HG03558 (cell line): ENCODE data around the gene MICB.
A peak's percentile ranks its signal among the peaks of the same experiment; 100 is the strongest.
"Not testable (repeated sequence)": the region's sequence is repeated elsewhere in the genome, so short reads cannot be mapped to it uniquely, and the experiment has no call there.

Source experiments
- ATAC-seq: cut with Tn5 transposase; IDR thresholded peaks from one replicate; pipeline ENCODE4 v1.9.1; 2021; ENCODE audit warnings: moderate number of reproducible peaks; ENCODE audit not compliant: unreplicated experiment; ENCODE audit errors: extremely low read depth

Gene MICB

DNA sequence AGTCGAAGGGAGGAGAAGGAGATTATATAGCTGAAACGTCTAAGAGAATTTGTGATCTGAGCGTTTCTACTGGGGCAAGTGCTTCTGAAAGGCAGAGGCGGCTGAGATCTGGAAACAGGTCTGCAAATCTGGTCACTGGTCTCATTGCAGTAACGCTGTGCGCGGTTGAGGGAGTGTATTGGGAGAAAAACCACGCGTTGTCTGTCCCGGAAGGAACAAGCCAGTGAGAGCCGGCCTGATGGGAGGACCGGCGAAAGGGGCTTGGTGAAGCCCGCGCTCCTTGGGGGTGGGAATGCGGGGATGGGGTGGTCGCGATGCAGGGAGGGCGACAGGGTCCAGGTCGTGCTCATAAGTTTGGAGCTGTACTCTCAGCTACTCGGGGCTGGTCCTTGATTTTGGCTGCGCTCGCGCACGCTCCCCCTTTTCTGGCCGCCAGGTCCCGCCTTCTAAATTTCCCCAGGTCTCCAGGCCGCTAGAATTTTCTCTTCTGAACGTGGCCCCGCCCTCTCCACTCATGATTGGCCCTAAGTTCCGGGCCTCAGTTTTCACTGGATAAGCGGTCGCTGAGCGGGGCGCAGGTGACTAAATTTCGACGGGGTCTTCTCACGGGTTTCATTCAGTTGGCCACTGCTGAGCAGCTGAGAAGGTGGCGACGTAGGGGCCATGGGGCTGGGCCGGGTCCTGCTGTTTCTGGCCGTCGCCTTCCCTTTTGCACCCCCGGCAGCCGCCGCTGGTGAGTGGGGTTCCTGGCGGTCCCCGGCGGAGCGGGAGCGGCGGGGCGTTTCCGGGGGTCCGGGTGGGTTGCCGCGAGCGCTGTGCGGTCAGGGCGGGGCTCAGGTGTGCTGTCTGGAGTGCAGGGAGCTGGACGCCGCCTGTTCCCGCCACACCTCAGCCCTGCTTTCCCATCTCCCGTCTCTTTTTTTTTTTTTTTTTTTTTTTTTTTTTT lies at the start of gene MICB:
MICB (plus strand) TSS at position 615 of the 946 bp plus-strand sequence; CDS start at position 664, 49 bp downstream.
- ATAC-seq = no peak

DNA sequence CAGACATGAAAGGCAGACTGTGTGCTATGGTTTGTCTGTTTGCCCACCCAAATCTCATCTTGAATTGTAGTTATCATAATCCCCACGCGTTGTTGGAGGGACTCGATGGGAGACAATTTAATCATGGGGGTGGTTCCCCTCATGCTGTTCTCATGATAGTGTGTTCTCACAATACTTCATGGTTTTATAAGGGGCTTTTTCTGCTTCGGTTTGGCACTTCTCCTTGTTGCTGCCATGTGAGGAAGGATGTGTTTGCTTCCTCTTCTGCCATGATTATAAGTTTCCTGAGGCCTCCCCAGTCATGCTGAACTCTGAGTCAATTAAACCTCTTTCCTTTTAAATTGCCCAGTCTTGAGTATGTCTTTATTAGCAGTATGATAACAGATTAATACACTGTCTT lies 47.2 kb upstream of the MICB start:
- no peak for ATAC-seq

DNA sequence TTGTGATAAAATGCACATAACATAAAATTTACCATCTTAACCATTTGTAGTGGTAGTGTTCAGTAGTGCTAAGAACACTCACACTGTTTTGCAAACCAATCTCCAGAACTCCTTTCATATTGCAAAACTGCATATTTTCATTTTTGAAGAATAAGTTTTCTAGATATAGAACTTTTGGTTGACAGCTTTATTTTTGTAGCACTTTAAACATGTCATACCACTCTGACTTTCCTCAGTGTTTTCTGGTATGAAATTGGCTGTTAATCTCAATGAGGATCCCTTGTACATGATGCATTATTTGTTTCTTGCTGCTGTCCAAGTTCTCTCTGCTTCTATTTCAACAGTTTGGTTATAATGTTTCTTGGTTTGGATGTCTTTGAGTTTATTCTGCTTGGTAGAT lies 45.1 kb upstream of the MICB start:
- no peak for ATAC-seq

DNA sequence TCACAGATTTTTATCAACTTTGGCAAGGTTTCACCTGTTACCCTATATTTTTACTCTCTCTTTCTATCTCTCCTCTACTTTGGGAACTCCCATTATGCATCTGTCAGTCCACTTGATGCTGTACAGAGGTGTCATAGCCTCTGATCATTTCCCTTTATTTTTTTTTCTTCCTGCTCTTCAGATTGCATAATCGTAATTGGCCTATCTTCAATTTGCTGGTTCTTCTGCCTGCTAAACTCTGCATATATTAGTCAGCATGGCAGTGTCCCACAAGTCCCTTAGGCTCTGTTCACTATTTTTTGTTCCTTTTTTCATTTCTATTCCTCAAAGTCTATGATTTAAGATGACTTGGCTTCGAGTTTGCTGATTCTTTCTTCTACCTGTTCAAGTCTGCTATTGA lies 44.7 kb upstream of the MICB start:
- ATAC-seq = no peak

DNA sequence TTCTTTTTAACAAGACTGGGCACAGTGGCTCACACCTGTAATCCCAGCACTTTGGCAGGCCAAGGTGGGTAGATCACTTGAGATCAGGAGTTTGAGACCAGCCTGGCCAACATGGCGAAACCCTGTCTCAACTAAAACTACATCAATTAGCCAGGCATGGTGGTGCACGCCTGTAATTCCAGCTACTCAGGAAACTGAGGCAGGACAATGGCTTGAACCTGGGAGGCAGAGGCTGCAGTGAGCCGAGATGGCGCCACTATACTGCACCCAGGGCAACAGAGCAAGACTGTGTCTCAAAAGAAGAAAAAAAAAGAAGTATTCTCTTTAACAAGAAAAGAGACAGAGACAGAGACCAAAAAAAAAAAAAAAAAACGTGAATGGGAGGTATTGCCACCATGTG lies 38.1 kb upstream of the MICB start:
- ATAC-seq = not testable (repeated sequence)

DNA sequence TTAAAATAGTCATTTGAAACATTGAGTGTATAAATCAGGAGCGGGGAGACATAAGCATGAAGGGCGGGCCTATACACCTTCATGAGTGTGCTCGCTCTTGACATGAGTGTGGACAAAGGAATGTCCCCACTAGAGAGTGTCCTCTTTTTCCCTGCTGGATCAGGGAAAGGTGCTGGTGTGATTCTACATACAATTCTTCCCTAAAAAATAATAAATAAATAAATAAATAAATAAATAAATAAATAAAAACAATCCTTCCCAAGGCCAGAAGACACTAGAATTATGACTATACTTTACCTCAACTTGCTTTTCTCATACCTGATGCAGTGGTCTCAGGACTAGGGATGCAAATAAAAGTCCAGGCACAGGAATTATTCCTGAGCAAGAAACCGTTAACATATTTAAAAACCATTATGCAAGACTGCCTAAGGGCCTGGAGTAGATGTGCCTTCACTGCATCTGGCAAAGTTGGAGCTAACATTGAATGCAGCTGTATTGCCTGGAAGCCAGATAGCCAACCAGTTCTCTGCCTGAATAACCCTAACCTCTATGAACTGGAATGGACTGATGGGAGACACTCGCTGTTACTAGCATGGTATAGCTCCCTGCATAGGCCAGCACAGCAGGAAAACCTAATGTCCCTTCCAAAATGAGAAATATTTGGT lies 37.5 kb upstream of the MICB start:
- ATAC-seq = no peak

DNA sequence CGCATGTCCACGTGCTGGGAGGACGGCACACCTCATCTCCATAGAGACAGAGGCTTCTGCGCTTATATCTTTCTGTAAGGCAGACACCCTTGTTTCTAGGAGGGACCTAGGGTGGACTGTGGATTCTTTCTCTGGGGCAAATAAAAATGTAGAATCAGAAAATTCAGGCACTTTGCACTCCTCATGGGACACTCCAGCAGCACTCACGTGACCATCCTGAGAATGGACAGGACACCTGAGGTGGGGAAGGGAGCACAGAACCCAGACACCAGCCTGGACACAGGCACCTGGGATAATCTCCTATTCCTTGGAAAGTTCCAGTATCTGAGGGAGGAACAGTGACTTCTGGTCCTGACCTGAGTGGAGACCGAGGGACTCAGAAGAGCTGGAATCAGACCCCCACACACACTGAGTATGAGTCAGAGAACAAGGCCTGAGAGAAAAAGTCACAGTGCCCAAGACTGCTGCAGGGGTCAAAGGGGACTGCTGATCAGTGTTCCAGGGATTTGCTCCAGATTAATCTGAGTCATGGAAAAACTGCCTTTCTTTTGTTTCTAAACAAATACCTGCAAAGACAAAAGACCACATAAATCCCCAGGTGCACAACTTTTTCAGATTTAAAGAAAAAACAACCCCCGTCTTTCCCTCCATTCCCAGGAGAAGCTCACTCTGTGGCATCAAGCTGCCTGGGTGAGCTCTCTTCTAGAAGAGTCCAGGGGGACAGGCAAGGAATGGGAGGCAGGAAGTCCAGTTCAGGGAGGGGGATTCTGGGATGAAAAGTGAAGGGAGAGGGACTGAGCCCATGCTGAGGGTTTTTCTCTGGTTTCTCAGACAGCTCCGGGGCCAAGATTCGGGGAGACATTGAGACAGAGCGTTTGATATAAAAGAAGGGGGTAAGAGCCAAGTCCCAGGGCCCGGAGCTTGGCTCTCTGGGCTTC lies 35.6 kb upstream of the MICB start:
- no peak for ATAC-seq

DNA sequence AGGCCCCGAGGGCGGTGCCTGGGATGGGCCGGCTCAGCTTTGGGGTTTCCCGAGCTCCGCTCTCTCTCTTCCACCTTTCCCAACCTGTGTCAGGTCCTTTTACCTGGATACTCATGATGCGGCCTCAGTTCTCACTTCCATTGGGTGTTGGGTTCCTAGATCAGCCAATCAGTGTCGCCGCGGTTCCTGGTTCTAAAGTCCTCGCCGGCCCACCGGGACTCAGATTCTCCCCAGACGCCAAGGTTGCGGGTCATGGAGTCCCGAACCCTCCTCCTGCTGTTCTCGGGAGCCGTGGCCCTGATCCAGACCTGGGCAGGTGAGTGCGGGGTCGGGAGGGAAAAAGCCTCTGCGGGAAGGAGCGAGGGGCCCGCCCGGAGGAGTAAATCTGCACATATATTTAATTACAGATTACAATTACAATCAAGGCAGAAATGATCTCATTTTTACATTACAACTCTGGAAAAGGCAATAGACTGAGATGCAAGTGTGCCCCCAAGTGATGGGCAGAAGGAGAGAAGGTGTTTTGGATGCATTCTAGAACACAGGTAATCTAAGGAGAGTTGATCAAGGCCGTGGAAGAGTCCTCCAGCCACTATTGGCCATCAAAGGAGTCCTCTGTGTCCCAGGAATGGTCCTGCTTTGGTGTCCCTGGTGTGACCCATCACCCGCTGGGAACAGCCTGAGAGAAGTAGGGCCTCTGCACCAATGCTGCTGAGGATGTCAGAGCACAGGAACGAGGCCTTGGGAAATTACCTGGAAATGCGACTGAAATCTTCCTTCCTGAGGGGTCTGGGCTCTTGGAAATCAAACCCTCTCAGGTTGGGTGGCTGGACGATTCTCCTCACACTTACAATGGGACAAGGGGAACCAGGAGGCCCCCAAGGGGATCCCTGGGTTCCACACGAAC lies 34.7 kb upstream of the MICB start:
- peak; percentile 84 for ATAC-seq

DNA sequence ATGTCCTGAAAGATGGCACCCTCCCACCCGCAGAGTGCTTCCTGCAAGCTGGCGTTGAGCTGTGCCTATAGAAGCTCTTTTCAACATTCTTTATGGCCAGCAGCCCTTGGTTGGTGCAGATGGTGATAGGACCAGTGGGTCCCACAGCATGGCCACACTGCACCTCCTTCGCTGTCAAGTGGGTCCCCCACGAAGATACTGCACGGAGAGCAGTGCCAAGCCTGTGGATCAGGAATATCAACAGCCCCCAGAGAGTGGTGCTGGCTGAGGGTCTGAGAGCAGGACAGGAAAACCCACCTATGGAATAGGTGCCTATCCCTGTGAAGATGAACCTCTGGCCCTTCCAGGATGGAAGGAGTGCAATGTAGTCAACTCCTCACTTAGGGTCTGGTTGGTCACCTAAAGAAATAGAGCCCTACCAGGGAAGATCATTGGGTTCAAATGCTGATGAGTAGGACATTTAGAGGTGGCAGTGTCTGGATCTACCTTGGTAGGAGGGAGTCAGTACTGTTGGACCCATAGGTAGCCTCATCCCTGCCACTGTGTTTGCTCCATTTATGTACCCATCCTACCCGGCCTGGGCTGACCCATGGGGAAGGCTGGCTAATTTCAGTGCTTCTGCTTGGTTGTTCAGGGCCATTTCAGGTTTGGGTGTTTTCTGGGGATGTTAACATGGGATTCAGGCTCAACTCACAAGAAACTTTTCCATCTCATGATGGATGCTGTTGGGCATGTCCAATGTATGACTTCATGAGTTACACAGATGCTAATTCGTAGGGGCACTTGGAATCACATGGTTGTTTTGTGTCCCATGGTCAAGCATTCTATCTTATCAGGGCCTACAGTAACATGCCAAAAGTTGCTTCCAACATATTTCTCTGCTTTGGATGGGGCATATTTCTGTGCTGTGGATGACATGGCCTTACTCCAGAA lies 33.4 kb upstream of the MICB start:
- ATAC-seq = no peak

DNA sequence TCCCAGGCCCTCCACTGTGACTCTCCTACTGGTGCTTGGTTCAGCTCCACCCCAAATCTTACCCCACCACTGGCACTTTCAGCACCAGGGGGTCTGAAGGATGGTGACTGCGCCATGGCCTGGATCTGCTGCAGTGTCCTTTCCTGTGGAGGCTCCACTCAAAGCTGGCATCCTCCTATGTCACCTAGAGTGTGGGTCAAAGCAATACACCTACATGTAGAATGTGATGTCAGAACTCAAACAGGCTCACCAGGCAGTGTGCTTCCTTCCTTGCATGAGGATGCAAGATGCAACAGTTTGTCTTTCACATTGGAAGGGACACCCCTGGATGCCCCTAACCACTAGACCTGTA lies 32.8 kb upstream of the MICB start:
- ATAC-seq = no peak

DNA sequence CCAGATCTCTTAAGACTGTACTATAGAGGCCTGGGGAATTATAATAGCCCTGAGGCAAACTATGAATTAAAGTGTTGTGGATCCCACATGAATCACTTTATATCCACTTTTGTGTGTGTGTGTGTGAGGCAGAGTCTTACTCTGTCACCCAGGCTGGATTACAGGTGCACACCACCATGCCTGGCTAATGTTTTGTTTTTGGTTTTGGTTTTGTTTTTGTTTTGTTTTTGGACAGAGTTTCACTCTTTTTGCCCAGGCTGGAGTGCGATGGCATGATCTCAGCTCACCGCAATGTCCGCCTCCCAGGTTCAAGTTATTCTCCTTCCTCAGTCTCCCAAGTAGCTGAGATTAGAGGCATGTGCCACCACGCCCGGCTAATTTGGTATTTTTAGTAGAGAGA lies 32.2 kb upstream of the MICB start:
- no peak for ATAC-seq

DNA sequence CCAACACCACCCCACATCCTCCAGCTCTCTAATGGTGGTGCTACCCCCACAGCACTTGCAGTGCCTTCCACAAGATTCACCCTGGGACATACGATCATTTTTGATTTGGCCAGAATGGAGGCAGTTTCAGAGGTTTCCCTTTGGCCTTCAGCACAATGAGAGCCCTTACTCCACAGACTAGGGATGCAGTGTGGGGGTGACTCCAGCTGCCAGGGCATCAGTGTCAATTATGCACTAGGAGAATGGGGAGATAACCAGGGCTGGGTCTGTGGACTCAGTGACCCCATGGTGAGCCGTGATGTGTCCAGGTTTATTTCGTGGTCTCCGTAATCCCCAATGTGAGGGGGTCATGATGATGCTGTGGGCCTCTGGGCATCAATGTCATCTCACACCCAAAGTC lies 31.5 kb upstream of the MICB start:
- no peak for ATAC-seq

DNA sequence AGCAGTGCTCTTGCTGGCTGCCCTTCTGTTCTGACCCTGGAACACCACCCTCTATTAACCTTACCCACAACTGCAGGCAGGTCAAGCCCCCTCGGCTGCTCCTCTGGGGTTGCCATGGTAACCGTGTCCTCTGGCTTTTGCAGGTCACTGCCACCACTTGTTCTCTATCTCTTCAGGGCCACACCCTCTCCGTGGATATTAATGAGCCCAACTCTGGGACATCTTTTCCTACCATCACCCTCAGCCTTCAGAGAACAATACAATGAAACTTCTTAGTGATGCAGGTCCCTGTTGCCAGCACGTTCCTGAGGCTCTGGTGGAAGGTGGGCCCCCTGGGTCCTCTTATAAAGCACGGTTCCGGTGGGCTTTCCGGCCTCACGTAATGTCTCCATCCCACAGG lies 30.8 kb upstream of the MICB start:
- ATAC-seq = no peak

DNA sequence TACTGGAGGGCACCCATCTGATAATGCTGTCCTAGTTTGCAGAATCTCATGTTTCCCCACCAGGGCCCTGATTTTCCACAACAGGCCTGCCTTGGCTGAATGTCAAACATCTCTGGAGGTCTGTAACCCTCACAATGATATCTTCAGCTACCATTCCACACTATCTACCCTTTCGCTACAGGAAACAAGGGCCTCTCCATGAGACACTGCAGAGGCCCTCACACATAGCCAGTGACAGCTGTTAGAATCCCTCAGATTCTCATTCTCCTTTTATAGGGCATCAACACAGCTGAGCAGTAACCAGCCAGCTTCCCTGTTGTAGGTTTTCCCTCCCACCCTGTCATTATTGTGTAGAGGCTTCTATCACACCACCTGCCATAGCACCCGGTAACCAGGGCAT lies 29.6 kb upstream of the MICB start:
- ATAC-seq = no peak

DNA sequence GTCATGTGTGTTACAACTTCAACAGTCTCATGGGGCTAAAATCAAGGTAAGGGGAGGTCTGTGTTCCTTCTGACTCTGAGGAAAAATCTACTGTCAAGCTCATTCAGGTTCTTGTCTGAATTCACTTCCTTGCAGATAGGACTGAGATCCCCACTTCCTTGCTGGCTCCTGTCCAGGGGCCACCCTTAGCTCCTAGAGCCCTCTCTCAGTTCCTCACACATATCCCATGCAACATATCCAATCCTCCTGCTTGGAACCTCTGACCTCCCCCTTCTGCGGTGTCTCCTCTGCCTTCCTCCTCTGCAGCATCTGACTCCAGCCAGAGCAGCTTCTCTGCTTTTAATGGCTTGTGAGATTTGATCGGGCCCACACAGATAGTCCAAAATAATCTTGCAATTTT lies 27.1 kb upstream of the MICB start:
- ATAC-seq = no peak

DNA sequence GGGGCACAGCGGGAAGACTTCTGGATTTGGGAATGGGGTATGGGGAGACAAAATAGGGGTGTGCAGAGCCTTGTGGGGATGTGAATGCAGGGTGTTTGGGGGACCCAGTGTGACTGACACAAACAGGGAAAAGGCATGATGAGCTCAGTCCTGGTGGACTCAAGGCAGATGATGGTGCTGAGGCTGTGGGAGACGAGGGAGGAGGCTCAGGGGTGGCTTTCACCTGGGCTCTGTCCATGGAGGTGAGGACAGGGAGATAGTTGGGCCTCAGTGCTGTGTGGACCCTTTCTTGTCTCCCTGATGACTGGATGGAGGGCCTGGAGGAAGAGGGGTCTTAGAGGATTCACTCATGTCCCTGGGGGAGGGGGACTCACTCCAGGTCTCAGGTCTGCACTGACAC lies 26.2 kb upstream of the MICB start:
- ATAC-seq = no peak

DNA sequence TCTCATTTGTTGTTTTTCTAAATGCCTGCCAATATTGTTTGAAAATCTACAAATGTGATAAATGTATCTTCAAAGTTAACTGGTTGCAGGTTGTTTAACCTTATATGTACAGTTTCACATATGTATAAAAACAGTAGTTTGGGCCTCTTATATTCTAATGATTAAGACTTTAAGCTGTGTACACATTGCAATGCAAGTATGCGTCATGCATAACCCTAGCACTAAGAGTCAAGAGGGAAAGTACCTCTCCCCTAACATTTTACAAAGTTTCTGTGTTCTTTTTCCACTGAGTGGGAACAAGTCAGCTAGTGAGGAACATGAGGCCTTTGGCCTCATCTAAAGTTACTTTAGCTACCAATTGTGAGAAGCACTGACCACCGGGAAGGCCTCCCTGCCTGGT lies 25.7 kb upstream of the MICB start:
- no peak for ATAC-seq

DNA sequence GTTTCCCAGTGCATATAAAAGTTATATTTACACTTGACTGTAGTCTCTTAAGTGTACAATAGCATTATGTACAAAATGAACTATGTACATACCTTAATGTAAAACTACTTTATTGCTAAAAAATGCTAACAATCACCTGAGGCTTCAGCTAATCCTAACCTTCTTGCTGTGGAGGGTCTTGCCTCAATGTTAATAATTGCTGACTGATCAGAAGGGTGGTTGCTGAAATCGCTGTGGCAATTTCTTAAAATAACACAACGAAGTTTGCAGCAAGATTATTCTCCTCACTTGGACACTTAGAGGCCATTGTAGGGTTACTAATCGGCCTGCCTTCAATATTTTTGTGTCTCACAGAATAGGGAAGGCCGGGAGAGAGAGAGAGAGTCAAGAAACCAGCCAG lies 24.7 kb upstream of the MICB start:
- ATAC-seq = no peak
